ENCODE results near the gene ERICH4. TPM values are rescaled to one million over a fixed set of nuclear protein-coding genes. Genes with fewer than 3 reads are reported as not detected.
"Not testable (repeated sequence)": the region's sequence is repeated elsewhere in the genome, so short reads cannot be mapped to it uniquely, and the experiment has no call there.

ERICH4 gene
- total and polyA plus RNA-seq, 7 experiments from 2014 or later: not detected

GRCh38 chr19:41452584-41453275, 9.8 kb downstream of the ERICH4 start:
- H3K27me3 Mint-ChIP-seq: no peaks in the 10 kb centered on the region
- intact Hi-C loops (cut with micrococcal nuclease): no loop called here
- POLR2A ChIA-PET: no interaction called here
- H3K9me3 Mint-ChIP-seq: no peaks in the 10 kb centered on the region
- Histone ChIP-seq H3K27me3 (ENCODE audit: control insufficient read depth in 2 of 2, insufficient read depth in 2 of 2, low read length in 2 of 2) (no peaks in the 10 kb centered on the region), H3K4me3 (ENCODE audit: low read length) (no peak overlapping the region), H3K4me1 (ENCODE audit: control insufficient read depth in 2 of 2, insufficient read depth in 2 of 2, low read length in 2 of 2) (peaks cover 0 to 22% of the 10 kb centered on the region in 2 donors), H3K36me3 (ENCODE audit: control insufficient read depth in 2 of 3, insufficient read depth in 3 of 3, low read length in 3 of 3) (no peaks in the 10 kb centered on the region), H3K27ac (ENCODE audit: low read depth, low read length) (no peak overlapping the region), H3K9me3 (ENCODE audit: control insufficient read depth in 2 of 3, low read length in 3 of 3) (no peaks in the 10 kb centered on the region)
- peak overlapping the region in 1 of 9 donors; percentile 16 for H3K27ac Mint-ChIP-seq
- no peaks in the 10 kb centered on the region for H3K36me3 Mint-ChIP-seq
- no peak overlapping the region for H3K4me3 Mint-ChIP-seq
- DNase-seq (no peak), ATAC-seq (no peak)
- peaks cover 13 to 55% (median 25%) of the 10 kb centered on the region in 7 donors for H3K4me1 Mint-ChIP-seq
- CTCF ChIA-PET: interaction anchor here (0.6 to 0.7 kb wide), 2 partner anchors 17 to 141 kb away, joined by 3 to 5 read pairs; no protein-coding TSS in a partner anchor

- H3K4me1 Mint-ChIP-seq: peaks cover 7 to 44% (median 21%) of the 10 kb centered on the region in 7 donors
- no peak overlapping the region for H3K27ac Mint-ChIP-seq
- Histone ChIP-seq H3K4me3 (ENCODE audit: low read length) (no peak overlapping the region), H3K4me1 (ENCODE audit: control insufficient read depth in 2 of 2, insufficient read depth in 2 of 2, low read length in 2 of 2) (peaks cover 0 to 17% of the 10 kb centered on the region in 2 donors), H3K9me3 (ENCODE audit: control insufficient read depth in 2 of 3, low read length in 3 of 3) (no peaks in the 10 kb centered on the region), H3K27ac (ENCODE audit: low read depth, low read length) (no peak overlapping the region), H3K36me3 (ENCODE audit: control insufficient read depth in 2 of 3, insufficient read depth in 3 of 3, low read length in 3 of 3) (no peaks in the 10 kb centered on the region), H3K27me3 (ENCODE audit: control insufficient read depth in 2 of 2, insufficient read depth in 2 of 2, low read length in 2 of 2) (no peaks in the 10 kb centered on the region)
- H3K27me3 Mint-ChIP-seq: peaks cover 0 to 16% (median 5%) of the 10 kb centered on the region in 5 donors
- CTCF ChIA-PET: interaction anchor here (0.8 to 3.1 kb wide), 5 partner anchors 83 to 138 kb away, joined by 3 to 11 read pairs (median 4); no protein-coding TSS in a partner anchor
- intact Hi-C loops (cut with micrococcal nuclease): no loop called here
- no peak for ATAC-seq
- H3K9me3 Mint-ChIP-seq: no peaks in the 10 kb centered on the region
- POLR2A ChIA-PET: interaction anchor here (1.2 kb wide), 1 partner anchor 93 kb away, joined by 3 read pairs; no protein-coding TSS in a partner anchor
- H3K36me3 Mint-ChIP-seq: no peaks in the 10 kb centered on the region
- DNase-seq: no peak
- H3K4me3 Mint-ChIP-seq: no peak overlapping the region
Observed at GRCh38 chr19:41455936-41456335, 13.0 kb downstream of the ERICH4 start.

- H3K4me1 ChIP-seq (ENCODE audit: control insufficient read depth in 2 of 2, insufficient read depth in 2 of 2, low read length in 2 of 2): peaks cover 0 to 17% of the 10 kb centered on the region in 2 donors
- POLR2A ChIA-PET: interaction anchor here (0.6 to 1.2 kb wide), 3 partner anchors 20 to 93 kb away, joined by 3 read pairs; no protein-coding TSS in a partner anchor
- no peak overlapping the region for H3K4me3 ChIP-seq (ENCODE audit: low read length)
- peak overlapping the region; percentile 48 for H3K27ac ChIP-seq (ENCODE audit: low read depth, low read length)
- no peaks in the 10 kb centered on the region for H3K9me3 ChIP-seq (ENCODE audit: control insufficient read depth in 2 of 3, low read length in 3 of 3)
- intact Hi-C loops (cut with micrococcal nuclease): no loop called here
- Mint-ChIP-seq H3K36me3 (no peaks in the 10 kb centered on the region), H3K27ac (peak overlapping the region in 6 of 9 donors; percentile 46 to 95 (median 70)), H3K27me3 (peaks cover 0 to 21% (median 5%) of the 10 kb centered on the region in 5 donors), H3K4me1 (peaks cover 7 to 44% (median 21%) of the 10 kb centered on the region in 7 donors), H3K9me3 (no peaks in the 10 kb centered on the region), H3K4me3 (peak overlapping the region in 4 of 10 donors; percentile 11 to 66 (median 38))
- no peaks in the 10 kb centered on the region for H3K36me3 ChIP-seq (ENCODE audit: control insufficient read depth in 2 of 3, insufficient read depth in 3 of 3, low read length in 3 of 3)
- no peaks in the 10 kb centered on the region for H3K27me3 ChIP-seq (ENCODE audit: control insufficient read depth in 2 of 2, insufficient read depth in 2 of 2, low read length in 2 of 2)
- DNase-seq (no peak), ATAC-seq (no peak)
- CTCF ChIA-PET: interaction anchor here (0.8 to 3.1 kb wide), 5 partner anchors 84 to 137 kb away, joined by 3 to 11 read pairs (median 4); no protein-coding TSS in a partner anchor
Observed at GRCh38 chr19:41456342-41456918, 13.5 kb downstream of the ERICH4 start.

- ChIA-PET CTCF (interaction anchor here (0.9 to 3.1 kb wide), 4 partner anchors 8 to 111 kb away, joined by 3 to 11 read pairs (median 4); no protein-coding TSS in a partner anchor), POLR2A (interaction anchor here (0.6 to 1.1 kb wide), 2 partner anchors 74 to 441 kb away, joined by 3 read pairs; no protein-coding TSS in a partner anchor)
- H3K4me1 ChIP-seq (ENCODE audit: control insufficient read depth in 2 of 2, insufficient read depth in 2 of 2, low read length in 2 of 2): peaks cover 0 to 17% of the 10 kb centered on the region in 2 donors
- intact Hi-C loops (cut with micrococcal nuclease): no loop called here
- DNase-seq (peak in 5 of 9 donors; percentile 34 to 65 (median 47)), ATAC-seq (peak; percentile 92)
- H3K36me3 ChIP-seq (ENCODE audit: control insufficient read depth in 2 of 3, insufficient read depth in 3 of 3, low read length in 3 of 3): no peaks in the 10 kb centered on the region
- Mint-ChIP-seq H3K9me3 (no peaks in the 10 kb centered on the region), H3K36me3 (no peaks in the 10 kb centered on the region), H3K4me3 (peak overlapping the region in 8 of 10 donors; percentile 27 to 63 (median 52)), H3K27ac (peak overlapping the region; percentile 39 to 95 (median 76)), H3K4me1 (peaks cover 7 to 45% (median 21%) of the 10 kb centered on the region in 7 donors), H3K27me3 (peaks cover 0 to 25% (median 9%) of the 10 kb centered on the region in 5 donors)
- H3K4me3 ChIP-seq (ENCODE audit: low read length): no peak overlapping the region
- H3K27ac ChIP-seq (ENCODE audit: low read depth, low read length): peak overlapping the region; percentile 6
- H3K9me3 ChIP-seq (ENCODE audit: control insufficient read depth in 2 of 3, low read length in 3 of 3): no peaks in the 10 kb centered on the region
- no peaks in the 10 kb centered on the region for H3K27me3 ChIP-seq (ENCODE audit: control insufficient read depth in 2 of 2, insufficient read depth in 2 of 2, low read length in 2 of 2)
Observed at GRCh38 chr19:41457241-41457640, 14.3 kb downstream of the ERICH4 start.

- Histone ChIP-seq H3K27me3 (ENCODE audit: control insufficient read depth in 2 of 2, insufficient read depth in 2 of 2, low read length in 2 of 2) (no peaks in the 10 kb centered on the region), H3K4me3 (ENCODE audit: low read length) (no peak overlapping the region), H3K4me1 (ENCODE audit: control insufficient read depth in 2 of 2, insufficient read depth in 2 of 2, low read length in 2 of 2) (peaks cover 0 to 8% of the 10 kb centered on the region in 2 donors), H3K9me3 (ENCODE audit: control insufficient read depth in 2 of 3, low read length in 3 of 3) (no peaks in the 10 kb centered on the region), H3K36me3 (ENCODE audit: control insufficient read depth in 2 of 3, insufficient read depth in 3 of 3, low read length in 3 of 3) (no peaks in the 10 kb centered on the region), H3K27ac (ENCODE audit: low read depth, low read length) (no peak overlapping the region)
- ATAC-seq: no peak
- Mint-ChIP-seq H3K4me1 (peaks cover 4 to 25% (median 7%) of the 10 kb centered on the region in 7 donors), H3K4me3 (no peak overlapping the region), H3K36me3 (no peaks in the 10 kb centered on the region), H3K27me3 (peaks cover 7 to 62% (median 40%) of the 10 kb centered on the region in 5 donors), H3K9me3 (no peaks in the 10 kb centered on the region), H3K27ac (no peak overlapping the region)
- ChIA-PET CTCF (interaction anchor here (0.7 kb wide), 1 partner anchor 76 kb away, joined by 3 read pairs; no protein-coding TSS in a partner anchor), POLR2A (no interaction called here)
- intact Hi-C loops (cut with micrococcal nuclease): no loop called here
- DNase-seq: no peak
Observed at GRCh38 chr19:41462497-41462896, 19.5 kb downstream of the ERICH4 start.

GRCh38 chr19:41463257-41464256, 20.6 kb downstream of the ERICH4 start:
- H3K36me3 ChIP-seq (ENCODE audit: control insufficient read depth in 2 of 3, insufficient read depth in 3 of 3, low read length in 3 of 3); H3K9me3 ChIP-seq (ENCODE audit: control insufficient read depth in 2 of 3, low read length in 3 of 3); H3K4me1 ChIP-seq (ENCODE audit: control insufficient read depth in 2 of 2, insufficient read depth in 2 of 2, low read length in 2 of 2); intact Hi-C loops (cut with micrococcal nuclease); H3K27ac ChIP-seq (ENCODE audit: low read depth, low read length); H3K4me3 ChIP-seq (ENCODE audit: low read length); POLR2A ChIA-PET; DNase-seq; H3K36me3 Mint-ChIP-seq; H3K9me3 Mint-ChIP-seq; H3K27me3 ChIP-seq (ENCODE audit: control insufficient read depth in 2 of 2, insufficient read depth in 2 of 2, low read length in 2 of 2): not testable (repeated sequence)
- H3K4me1 Mint-ChIP-seq: peaks cover 0 to 17% (median under 1%) of the 10 kb centered on the region in 7 donors
- peak overlapping the region in 4 of 10 donors; percentile 4 to 58 (median 18) for H3K4me3 Mint-ChIP-seq
- peaks cover 17 to 73% (median 48%) of the 10 kb centered on the region in 5 donors for H3K27me3 Mint-ChIP-seq
- CTCF ChIA-PET: interaction anchor here (1.0 kb wide), 1 partner anchor 79 kb away, joined by 3 read pairs; no protein-coding TSS in a partner anchor
- peak overlapping the region in 2 of 9 donors; percentile 82 to 83 for H3K27ac Mint-ChIP-seq
- ATAC-seq: peak; percentile 37

Data from naive thymus-derived CD4-positive, alpha-beta T cell (primary cell).